Endothelial cell of umbilical vein (primary cell): ENCODE results near the gene GRM8. TPM values are rescaled to one million over a fixed set of nuclear protein-coding genes. Genes with fewer than 3 reads are reported as not detected.

Source experiments
- BruUV-seq: library from RNA; stranded (reverse); fragments of 400-500 nt; replicated peaks from 2 replicates; lab custom pipeline; 2021; lab: Mats Ljungman, UMichigan
- CTCF ChIA-PET: fragments of 300-600, 350-600 bp; sonication (Branson Sonifier 250); formaldehyde crosslinking; loops from one replicate; lab custom pipeline; 2021; ENCODE audit warnings: antibody characterized with exemption, inconsistent platforms; lab: Charles Lee
- POLR2A ChIA-PET: fragments of 300-600, 350-600 bp; sonication (Branson Sonifier 250); formaldehyde crosslinking; loops from one replicate; lab custom pipeline; 2021; ENCODE audit warnings: antibody characterized with exemption, inconsistent platforms; lab: Charles Lee
- DNase-seq: peaks from one replicate; pipeline ENCODE4 v3.0.0-alpha.2; 2011; ENCODE audit warnings: low read depth, low spot score
- FAIRE-seq: peaks from 2 replicates; lab custom pipeline; 2011; peaks lifted over from hg19 to GRCh38; lab: Jason Lieb, UNC
- H2AFZ ChIP-seq: 2 replicates; pipeline ENCODE4 v1.6.0; 2012; ENCODE audit warnings: low read depth, low read length, control low read depth, inconsistent platforms
- H3K27ac ChIP-seq: 2 replicates; pipeline ENCODE4 v1.5.1; 2011; ENCODE audit warnings: low read depth, mild to moderate bottlenecking, control low read depth, low read length, moderate library complexity; ENCODE audit not compliant: insufficient read depth
- H3K27me3 ChIP-seq, 2 experiments: 2 replicates each; pipeline versions ENCODE4 v1.6.0 to v1.6.1; 2011; ENCODE audit warnings: low read length in 2 of 2, mixed read lengths in 1 of 2; ENCODE audit not compliant: control insufficient read depth in 2 of 2, insufficient read depth in 2 of 2
- H3K36me3 ChIP-seq, 2 experiments: 2 replicates in 1 of 2; 3 replicates in 1 of 2; pipeline ENCODE4 v1.5.1; 2011; ENCODE audit warnings: low read length in 2 of 2, mild to moderate bottlenecking in 1 of 2, moderate library complexity in 1 of 2; ENCODE audit not compliant: control insufficient read depth in 2 of 2, insufficient read depth in 2 of 2; ENCODE audit errors: extremely low read depth in 1 of 2
- H3K4me1 ChIP-seq: 3 replicates; pipeline ENCODE4 v1.5.1; 2011; ENCODE audit warnings: mild to moderate bottlenecking, low read length; ENCODE audit not compliant: control insufficient read depth, insufficient read depth; ENCODE audit errors: extremely low read depth
- H3K4me2 ChIP-seq: 2 replicates; pipeline ENCODE4 v1.6.1; 2011; ENCODE audit warnings: low read length, control low read depth, mixed read lengths; ENCODE audit not compliant: insufficient read depth
- H3K4me3 ChIP-seq, 3 experiments: fragments of 200-600 bp in 1 of 3; sonication (generic), shearing (Covaris generic) in 1 of 3; replicated peaks in 1 of 3; 2 replicates each; pipeline ENCODE4 v1.5.1; 2011 to 2016; ENCODE audit warnings: control low read depth in 3 of 3, low read length in 3 of 3, mild to moderate bottlenecking in 2 of 3, inconsistent platforms in 1 of 3, low read depth in 1 of 3, moderate library complexity in 1 of 3; ENCODE audit not compliant: insufficient read depth in 1 of 3
- H3K79me2 ChIP-seq: 2 replicates; pipeline ENCODE4 v1.6.0; 2012; ENCODE audit warnings: low read length, inconsistent platforms; ENCODE audit not compliant: control insufficient read depth, insufficient read depth
- H3K9ac ChIP-seq: replicated peaks from 2 replicates; pipeline ENCODE3; 2011; ENCODE audit warnings: low read length, control low read depth; ENCODE audit not compliant: insufficient read depth; ENCODE audit errors: extremely low read depth
- H3K9me1 ChIP-seq: replicated peaks from 3 replicates; pipeline ENCODE4 v1.6.0; 2011; ENCODE audit warnings: mild to moderate bottlenecking, low read length; ENCODE audit not compliant: control insufficient read depth, insufficient read depth; ENCODE audit errors: extremely low read depth
- H3K9me3 ChIP-seq: replicated peaks from 2 replicates; pipeline ENCODE4 v1.5.1; 2012; ENCODE audit warnings: low read length, inconsistent platforms; ENCODE audit not compliant: control insufficient read depth, insufficient read depth
- H4K20me1 ChIP-seq: replicated peaks from 2 replicates; pipeline ENCODE3; 2011; ENCODE audit warnings: mild to moderate bottlenecking, low read length; ENCODE audit not compliant: control insufficient read depth, insufficient read depth; ENCODE audit errors: extremely low read depth
- EZH2 ChIP-seq: IDR thresholded peaks from 2 replicates; pipeline ENCODE4 v1.6.1; 2012; ENCODE audit warnings: borderline replicate concordance, low read depth, mild to moderate bottlenecking, moderate library complexity, low read length, inconsistent platforms; ENCODE audit not compliant: severe bottlenecking
- FOS ChIP-seq: IDR thresholded peaks from 2 replicates; pipeline ENCODE4 v1.6.1; 2011; ENCODE audit warnings: mild to moderate bottlenecking, low read length, moderate library complexity, borderline replicate concordance; ENCODE audit not compliant: insufficient read depth
- GATA2 ChIP-seq: IDR thresholded peaks from 2 replicates; pipeline ENCODE4 v1.7.0; 2011; ENCODE audit warnings: low read depth, mild to moderate bottlenecking, moderate library complexity, mixed read lengths, low read length; ENCODE audit not compliant: insufficient read length, insufficient read depth
- JUN ChIP-seq: IDR thresholded peaks from 2 replicates; pipeline ENCODE4 v1.6.1; 2011; ENCODE audit warnings: borderline replicate concordance, low read depth; ENCODE audit not compliant: insufficient read length, insufficient read depth
- MYC ChIP-seq: IDR thresholded peaks from one replicate; pipeline ENCODE4 v1.6.1; 2011; ENCODE audit warnings: mild to moderate bottlenecking, low read depth, low read length
- POLR2A ChIP-seq: IDR thresholded peaks from 2 replicates; pipeline ENCODE4 v1.6.1; 2012; ENCODE audit warnings: low read depth, mild to moderate bottlenecking, control low read depth, low read length
- POLR2AphosphoS5 ChIP-seq: IDR thresholded peaks from 2 replicates; pipeline ENCODE4 v1.6.1; 2012; ENCODE audit warnings: low read depth, mild to moderate bottlenecking, control low read depth, low read length, moderate library complexity; ENCODE audit not compliant: insufficient read depth
- dilution Hi-C: fragments of 300-500 bp; cut with MboI; formaldehyde crosslinking; loops from one replicate; pipeline ENCODE4 v1.15.0; 2019; ENCODE audit warnings: low sequenced_read_pairs; ENCODE audit not compliant: extremely low pct_ligation_motif_present
- intact Hi-C: fragments of 100-400 bp; cut with micrococcal nuclease; formaldehyde crosslinking; loops from one replicate; pipeline ENCODE4 v1.10.0; 2022
- polyA plus RNA-seq, 4 experiments: library from polyadenylated mRNA; depleted of rRNA in 3 of 4; stranded (reverse) in 3 of 4; unstranded in 1 of 4; fragments of >200 nt; gene quantifications; 2 replicates each; pipeline versions ENCODE4 v1.2.1 to v1.2.3, GENCODE V29; 2011 to 2012; ENCODE audit warnings: missing spikeins in 1 of 4
- total RNA-seq: library from RNA; stranded (reverse); gene quantifications from 2 replicates; pipeline ENCODE4 v1.2.3, GENCODE V29; 2021
- TF ChIP-seq, protein P1 (sequence below): IDR thresholded peaks from 2 replicates; pipeline ENCODE4 v1.6.1; 2011; ENCODE audit not compliant: insufficient read depth, insufficient read length
- TF ChIP-seq, protein P2 (sequence below), 2 donors: IDR thresholded peaks; 1 replicate in 1 of 2; 2 replicates in 1 of 2; pipeline ENCODE4 v1.5.1; 2011; ENCODE audit warnings: low read length in 2 of 2, mild to moderate bottlenecking in 2 of 2, moderate library complexity in 2 of 2, control low read depth in 1 of 2, inconsistent platforms in 1 of 2, low read depth in 1 of 2; ENCODE audit not compliant: insufficient read depth in 1 of 2; ENCODE audit errors: extremely low read depth in 1 of 2

GRM8 gene
- total and polyA plus RNA-seq, 2 donors (not counting 3 experiments of a cell fraction or from before 2014, with no cell fraction given), result not detected

- no peaks in the 10 kb centered on the region for H3K4me1 ChIP-seq
- H3K9me3 ChIP-seq, result no peaks in the 10 kb centered on the region
- H3K4me2 ChIP-seq, result no peak overlapping the region
- no peaks in the 10 kb centered on the region for H3K27me3 ChIP-seq
- no peak overlapping the region for H3K27ac ChIP-seq
- intact Hi-C loops (no loop called here), dilution Hi-C loops (no loop called here)
- FAIRE-seq, result no peak
- no peak overlapping the region for H3K9ac ChIP-seq
- H3K79me2 ChIP-seq, result no peaks in the 10 kb centered on the region
- no peak overlapping the region for H3K4me3 ChIP-seq
- no peak for DNase-seq
- TF ChIP-seq GATA2, result no peak
- no peak for TF ChIP-seq POLR2A
- TF ChIP-seq, protein P1, sequence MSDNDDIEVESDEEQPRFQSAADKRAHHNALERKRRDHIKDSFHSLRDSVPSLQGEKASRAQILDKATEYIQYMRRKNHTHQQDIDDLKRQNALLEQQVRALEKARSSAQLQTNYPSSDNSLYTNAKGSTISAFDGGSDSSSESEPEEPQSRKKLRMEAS, result no peak
- no peak for TF ChIP-seq EZH2
- TF ChIP-seq, protein P2, sequence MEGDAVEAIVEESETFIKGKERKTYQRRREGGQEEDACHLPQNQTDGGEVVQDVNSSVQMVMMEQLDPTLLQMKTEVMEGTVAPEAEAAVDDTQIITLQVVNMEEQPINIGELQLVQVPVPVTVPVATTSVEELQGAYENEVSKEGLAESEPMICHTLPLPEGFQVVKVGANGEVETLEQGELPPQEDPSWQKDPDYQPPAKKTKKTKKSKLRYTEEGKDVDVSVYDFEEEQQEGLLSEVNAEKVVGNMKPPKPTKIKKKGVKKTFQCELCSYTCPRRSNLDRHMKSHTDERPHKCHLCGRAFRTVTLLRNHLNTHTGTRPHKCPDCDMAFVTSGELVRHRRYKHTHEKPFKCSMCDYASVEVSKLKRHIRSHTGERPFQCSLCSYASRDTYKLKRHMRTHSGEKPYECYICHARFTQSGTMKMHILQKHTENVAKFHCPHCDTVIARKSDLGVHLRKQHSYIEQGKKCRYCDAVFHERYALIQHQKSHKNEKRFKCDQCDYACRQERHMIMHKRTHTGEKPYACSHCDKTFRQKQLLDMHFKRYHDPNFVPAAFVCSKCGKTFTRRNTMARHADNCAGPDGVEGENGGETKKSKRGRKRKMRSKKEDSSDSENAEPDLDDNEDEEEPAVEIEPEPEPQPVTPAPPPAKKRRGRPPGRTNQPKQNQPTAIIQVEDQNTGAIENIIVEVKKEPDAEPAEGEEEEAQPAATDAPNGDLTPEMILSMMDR (IDR thresholded peaks at IDR 0.05; ENCODE audit: extremely low read depth in 1 of 2, insufficient read depth in 1 of 2, low read depth in 1 of 2, low read length in 2 of 2), result no peak
- no peak for TF ChIP-seq FOS
- no peak for TF ChIP-seq MYC
- TF ChIP-seq JUN, result no peak
- TF ChIP-seq POLR2AphosphoS5, result no peak
- ChIA-PET POLR2A (no interaction called here), CTCF (no interaction called here)
- H3K9me1 ChIP-seq, result no peaks in the 10 kb centered on the region
- BruUV-seq, result no TSS peak
- no peaks in the 10 kb centered on the region for H4K20me1 ChIP-seq
- no peak overlapping the region for H2AFZ ChIP-seq
- no peaks in the 10 kb centered on the region for H3K36me3 ChIP-seq
Observed at GRCh38 chr7:126450269-126450671, 802.5 kb downstream of the GRM8 start.
